SH-SY5Y (cell line): ENCODE results near the gene CES2.

Source experiments
- GATA2 ChIP-seq: IDR thresholded peaks from 2 replicates; pipeline ENCODE4 v1.6.1; 2011; ENCODE audit warnings: mild to moderate bottlenecking, low read depth, low read length
- GATA3 ChIP-seq: IDR thresholded peaks from 2 replicates; pipeline ENCODE4 v1.6.1; 2011; ENCODE audit warnings: low read depth, mild to moderate bottlenecking, low read length, moderate library complexity

- TF ChIP-seq GATA2, result no peak
- no peak for TF ChIP-seq GATA3
Measured at GRCh38 chr16:66927918-66928649, 7.2 kb upstream of the CES2 start.
